HepG2 (cell line): ENCODE data around the gene LAP3. TPM values are rescaled to one million over a fixed set of nuclear protein-coding genes. Genes with fewer than 3 reads are reported as not detected.

Experiments used
- ASH2L ChIP-seq: fragments of 300-600, 200-600 bp; sonication (generic); IDR thresholded peaks from 2 replicates; pipeline ENCODE4 v1.7.0; 2017; ENCODE audit warnings: low read depth, mild to moderate bottlenecking, moderate library complexity, mixed read lengths, low read length; ENCODE audit not compliant: insufficient read length
- CEBPG ChIP-seq: IDR thresholded peaks from 2 replicates; pipeline ENCODE4 v1.6.1; 2016
- EED ChIP-seq: sonication (generic); formaldehyde crosslinking; IDR thresholded peaks from 2 replicates; pipeline ENCODE4 v1.5.0; 2020; ENCODE audit warnings: mild to moderate bottlenecking, missing genetic modification reagents
- EP300 ChIP-seq, 3 experiments: sonication (generic) in 1 of 3; formaldehyde crosslinking in 1 of 3; IDR thresholded peaks; 2 replicates each; pipeline versions ENCODE4 v1.5.1 to v1.6.1; 2011 to 2020; ENCODE audit warnings: low read depth in 2 of 3, low read length in 2 of 3, borderline replicate concordance in 1 of 3, improper control_type of control experiment in 1 of 3, mild to moderate bottlenecking in 1 of 3, missing genetic modification reagents in 1 of 3, moderate library complexity in 1 of 3
- MBD4 ChIP-seq: IDR thresholded peaks from 2 replicates; pipeline ENCODE4 v1.6.1; 2012; ENCODE audit warnings: low read length, inconsistent platforms, borderline replicate concordance
- NFIC ChIP-seq: IDR thresholded peaks from 2 replicates; pipeline ENCODE4 v1.6.1; 2012; ENCODE audit warnings: mild to moderate bottlenecking, low read length, inconsistent platforms
- NFYC ChIP-seq: IDR thresholded peaks from 2 replicates; pipeline ENCODE4 v1.6.1; 2016; ENCODE audit warnings: missing genetic modification reagents, missing compliant biosample characterization
- NPAS2 ChIP-seq: sonication (generic); formaldehyde crosslinking; IDR thresholded peaks from 2 replicates; pipeline ENCODE4 v1.8.0; 2022; ENCODE audit warnings: mild to moderate bottlenecking, missing genetic modification reagents, borderline replicate concordance
- REST ChIP-seq, 2 experiments: IDR thresholded peaks; 2 replicates each; pipeline ENCODE4 v1.6.1; 2011 to 2012; ENCODE audit warnings: low read length in 2 of 2, borderline replicate concordance in 1 of 2, low read depth in 1 of 2, mild to moderate bottlenecking in 1 of 2, moderate library complexity in 1 of 2
- SATB2 ChIP-seq: sonication (generic); formaldehyde crosslinking; IDR thresholded peaks from 2 replicates; pipeline ENCODE4 v1.5.0; 2020; ENCODE audit warnings: missing genetic modification reagents
- SMAD3 ChIP-seq: sonication (generic); formaldehyde crosslinking; IDR thresholded peaks from 2 replicates; pipeline ENCODE4 v1.4.0; 2020; ENCODE audit warnings: missing genetic modification reagents
- SNAPC2 ChIP-seq: sonication (generic); formaldehyde crosslinking; IDR thresholded peaks from 2 replicates; pipeline ENCODE4 v1.8.1; 2022; ENCODE audit warnings: mild to moderate bottlenecking, missing genetic modification reagents
- TBX3 ChIP-seq: fragments of 450-650 bp; IDR thresholded peaks from 2 replicates; pipeline ENCODE4 v1.6.1; 2017; ENCODE audit warnings: antibody characterized with exemption, mild to moderate bottlenecking, inconsistent platforms, borderline replicate concordance
- ZMYM2 ChIP-seq: sonication (generic); formaldehyde crosslinking; IDR thresholded peaks from 2 replicates; pipeline ENCODE4 v1.8.0; 2022; ENCODE audit warnings: mild to moderate bottlenecking, missing genetic modification reagents
- ZMYM3 ChIP-seq: sonication (generic); formaldehyde crosslinking; IDR thresholded peaks from 2 replicates; pipeline ENCODE4 v1.5.1; 2020; ENCODE audit warnings: mild to moderate bottlenecking, missing genetic modification reagents
- ZNF333 ChIP-seq: sonication (generic); formaldehyde crosslinking; IDR thresholded peaks from 2 replicates; pipeline ENCODE4 v1.4.0; 2020; ENCODE audit warnings: mild to moderate bottlenecking, missing genetic modification reagents, borderline replicate concordance
- ZNF670 ChIP-seq: sonication (generic); formaldehyde crosslinking; IDR thresholded peaks from 2 replicates; pipeline ENCODE4 v1.8.0; 2022; ENCODE audit warnings: mild to moderate bottlenecking, missing genetic modification reagents, borderline replicate concordance
- ZNF773 ChIP-seq: sonication (generic); formaldehyde crosslinking; IDR thresholded peaks from 2 replicates; pipeline ENCODE4 v1.4.0; 2020; ENCODE audit warnings: missing genetic modification reagents, borderline replicate concordance
- polyA plus RNA-seq, 8 experiments: library from polyadenylated mRNA; depleted of rRNA in 3 of 8; stranded (reverse) in 7 of 8; unstranded in 1 of 8; fragments of >200 nt; fragmentation: Illumina TruSeq in 4 of 8; extraction: Trizol in 4 of 8; gene quantifications; 2 replicates each; pipeline versions ENCODE4 v1.2.1 to v1.2.3, GENCODE V29; 2011 to 2016; ENCODE audit warnings: low read depth in 4 of 8, missing spikeins in 1 of 8, mixed read lengths in 1 of 8; ENCODE audit not compliant: insufficient read depth in 1 of 8
- total RNA-seq, 5 experiments: library from RNA; depleted of rRNA; stranded (reverse); fragments of >200 nt; fragmentation: Illumina TruSeq; extraction: Trizol; gene quantifications; 2 replicates each; pipeline ENCODE4 v1.2.3, GENCODE V29; 2016; ENCODE audit warnings: low read depth in 1 of 5
- TF ChIP-seq, protein P1 (sequence below): sonication (generic); formaldehyde crosslinking; IDR thresholded peaks from 2 replicates; pipeline ENCODE4 v1.5.1; 2020; ENCODE audit warnings: missing genetic modification reagents, mild to moderate bottlenecking, borderline replicate concordance
- TF ChIP-seq, protein P2 (sequence below): sonication (generic); formaldehyde crosslinking; IDR thresholded peaks from 2 replicates; pipeline ENCODE4 v1.4.0; 2020; ENCODE audit warnings: missing genetic modification reagents, mild to moderate bottlenecking, borderline replicate concordance

Gene LAP3
- total and polyA plus RNA-seq, 2 of the 13 experiments (the other 11 are each of a cell fraction or from before 2014, with no cell fraction given): 106 to 125 TPM

- TF ChIP-seq ASH2L (peak; percentile 98), SNAPC2 (CRISPR knock-in tag) (peak; percentile 65; the same call in 1 of the 2 replicates), MBD4 (peak; percentile 96; the same call in 1 of the 2 replicates), SATB2 (CRISPR knock-in tag) (0 out of 2 replicates have a peak, but pooled peaks have one; percentile 86), REST (IDR thresholded peaks at IDR 0.05; ENCODE audit: borderline replicate concordance in 1 of 2, low read depth in 1 of 2, low read length in 2 of 2) (peak in 1 of 2 experiments; percentile 79; a peak in 2 of 4 replicates), ZMYM3 (peak; percentile 81), NFIC (peak; percentile 99), ZMYM2 (peak; percentile 100), NPAS2 (CRISPR knock-in tag) (no peak; the same call in 1 of the 2 replicates), ZNF773 (CRISPR knock-in tag) (no peak), ZNF670 (peak; percentile 81; the same call in 1 of the 2 replicates), CEBPG (peak; percentile 61), EP300 (IDR thresholded peaks at IDR 0.05; ENCODE audit: low read depth in 2 of 2, low read length in 2 of 2) (peak; percentile 92 to 99), EP300 (CRISPR knock-in tag; IDR thresholded peaks at IDR 0.05; ENCODE audit: borderline replicate concordance) (peak; percentile 91), SMAD3 (CRISPR knock-in tag) (peak; percentile 65; the same call in 1 of the 2 replicates), NFYC (CRISPR knock-in tag) (peak; percentile 11; the same call in 1 of the 2 replicates), ZNF333 (no peak), TBX3 (peak; percentile 81; the same call in 1 of the 2 replicates), EED (CRISPR knock-in tag) (no peak)
- TF ChIP-seq, protein P1, sequence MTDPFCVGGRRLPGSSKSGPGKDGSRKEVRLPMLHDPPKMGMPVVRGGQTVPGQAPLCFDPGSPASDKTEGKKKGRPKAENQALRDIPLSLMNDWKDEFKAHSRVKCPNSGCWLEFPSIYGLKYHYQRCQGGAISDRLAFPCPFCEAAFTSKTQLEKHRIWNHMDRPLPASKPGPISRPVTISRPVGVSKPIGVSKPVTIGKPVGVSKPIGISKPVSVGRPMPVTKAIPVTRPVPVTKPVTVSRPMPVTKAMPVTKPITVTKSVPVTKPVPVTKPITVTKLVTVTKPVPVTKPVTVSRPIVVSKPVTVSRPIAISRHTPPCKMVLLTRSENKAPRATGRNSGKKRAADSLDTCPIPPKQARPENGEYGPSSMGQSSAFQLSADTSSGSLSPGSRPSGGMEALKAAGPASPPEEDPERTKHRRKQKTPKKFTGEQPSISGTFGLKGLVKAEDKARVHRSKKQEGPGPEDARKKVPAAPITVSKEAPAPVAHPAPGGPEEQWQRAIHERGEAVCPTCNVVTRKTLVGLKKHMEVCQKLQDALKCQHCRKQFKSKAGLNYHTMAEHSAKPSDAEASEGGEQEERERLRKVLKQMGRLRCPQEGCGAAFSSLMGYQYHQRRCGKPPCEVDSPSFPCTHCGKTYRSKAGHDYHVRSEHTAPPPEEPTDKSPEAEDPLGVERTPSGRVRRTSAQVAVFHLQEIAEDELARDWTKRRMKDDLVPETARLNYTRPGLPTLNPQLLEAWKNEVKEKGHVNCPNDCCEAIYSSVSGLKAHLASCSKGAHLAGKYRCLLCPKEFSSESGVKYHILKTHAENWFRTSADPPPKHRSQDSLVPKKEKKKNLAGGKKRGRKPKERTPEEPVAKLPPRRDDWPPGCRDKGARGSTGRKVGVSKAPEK (CRISPR knock-in tag): no peak
- TF ChIP-seq, protein P2, sequence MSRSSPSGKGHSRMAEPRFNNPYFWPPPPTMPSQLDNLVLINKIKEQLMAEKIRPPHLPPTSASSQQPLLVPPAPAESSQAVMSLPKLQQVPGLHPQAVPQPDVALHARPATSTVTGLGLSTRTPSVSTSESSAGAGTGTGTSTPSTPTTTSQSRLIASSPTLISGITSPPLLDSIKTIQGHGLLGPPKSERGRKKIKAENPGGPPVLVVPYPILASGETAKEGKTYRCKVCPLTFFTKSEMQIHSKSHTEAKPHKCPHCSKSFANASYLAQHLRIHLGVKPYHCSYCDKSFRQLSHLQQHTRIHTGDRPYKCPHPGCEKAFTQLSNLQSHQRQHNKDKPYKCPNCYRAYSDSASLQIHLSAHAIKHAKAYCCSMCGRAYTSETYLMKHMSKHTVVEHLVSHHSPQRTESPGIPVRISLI (CRISPR knock-in tag): peak; percentile 100
Observed at GRCh38 chr4:17558941-17559708, 17.9 kb upstream of the LAP3 start (continued).
